Tibial nerve (tissue), 4 donors: ENCODE measurements around the gene OR5B17.

ENCODE experiments used
- CTCF ChIP-seq, 5 experiments: fragments of 200-600 bp in 3 of 5; fragments of 450-650 bp in 2 of 5; sonication (generic) in 3 of 5; IDR thresholded peaks; one replicate each; pipeline ENCODE4 v1.5.1; 2016 to 2019; ENCODE audit warnings: antibody characterized with exemption in 5 of 5, mild to moderate bottlenecking in 3 of 5, moderate library complexity in 2 of 5
- EP300 ChIP-seq, 2 donors: sonication (generic); formaldehyde crosslinking; IDR thresholded peaks; one replicate each; pipeline ENCODE4 v1.6.1; 2017; ENCODE audit warnings: antibody characterized with exemption in 2 of 2, mild to moderate bottlenecking in 1 of 2
- POLR2A ChIP-seq, 2 donors: fragments of 450-650 bp; IDR thresholded peaks; one replicate each; pipeline ENCODE4 v1.6.1; 2017; ENCODE audit warnings: antibody characterized with exemption in 2 of 2, mild to moderate bottlenecking in 2 of 2, moderate library complexity in 2 of 2

GRCh38 chr11:58345204-58345603 is 13.7 kb downstream of the OR5B17 start:
- no peak for TF ChIP-seq CTCF (IDR thresholded peaks at IDR 0.05)
- TF ChIP-seq POLR2A (IDR thresholded peaks at IDR 0.05), result no peak
- no peak for TF ChIP-seq EP300 (IDR thresholded peaks at IDR 0.05)
